Transverse colon (tissue), 4 donors: ENCODE data around the gene CTBP2. TPM values are rescaled to one million over a fixed set of nuclear protein-coding genes. Genes with fewer than 3 reads are reported as not detected.

ENCODE experiments used
- DNase-seq: peaks from one replicate; pipeline ENCODE4 v3.0.0-alpha.2; 2019
- H3K27ac ChIP-seq, 4 donors: fragments of 200-600 bp; sonication (generic); 2 replicates each; pipeline ENCODE4 v1.5.1; 2016 to 2018; ENCODE audit warnings: inconsistent platforms in 4 of 4
- H3K27me3 ChIP-seq: fragments of 200-600 bp; sonication (generic); 2 replicates; pipeline ENCODE4 v1.5.1; 2017; ENCODE audit warnings: inconsistent platforms
- H3K36me3 ChIP-seq, 4 donors: fragments of 200-600 bp; sonication (generic); 2 replicates each; pipeline ENCODE4 v1.5.1; 2017 to 2019; ENCODE audit warnings: inconsistent platforms in 4 of 4
- H3K4me1 ChIP-seq, 4 donors: fragments of 200-600 bp; sonication (generic); 2 replicates each; pipeline ENCODE4 v1.5.1; 2017 to 2020; ENCODE audit warnings: inconsistent platforms in 4 of 4
- H3K4me3 ChIP-seq, 4 donors: fragments of 200-600 bp; sonication (generic); 1 replicate in 1 of 4; 2 replicates in 3 of 4; pipeline versions ENCODE4 v1.5.1 to v1.6.1; 2017 to 2019; ENCODE audit warnings: inconsistent platforms in 4 of 4
- H3K9me3 ChIP-seq, 2 donors: fragments of 200-600 bp; sonication (generic); 2 replicates each; pipeline ENCODE4 v1.5.1; 2017 to 2019; ENCODE audit warnings: inconsistent platforms in 2 of 2
- CTCF ChIP-seq, 5 experiments: fragments of 200-600 bp in 3 of 5; fragments of 450-650 bp in 2 of 5; sonication (generic) in 3 of 5; IDR thresholded peaks; 1 replicate in 2 of 5; 2 replicates in 3 of 5; pipeline ENCODE4 v1.5.1; 2016 to 2017; ENCODE audit warnings: antibody characterized with exemption in 5 of 5, inconsistent platforms in 3 of 5, mild to moderate bottlenecking in 2 of 5, moderate library complexity in 1 of 5
- EP300 ChIP-seq: sonication (generic); formaldehyde crosslinking; IDR thresholded peaks from one replicate; pipeline ENCODE4 v1.6.1; 2017; ENCODE audit warnings: antibody characterized with exemption, low read depth
- POLR2A ChIP-seq: fragments of 450-650 bp; IDR thresholded peaks from one replicate; pipeline ENCODE4 v1.6.1; 2016; ENCODE audit warnings: antibody characterized with exemption, mild to moderate bottlenecking, moderate library complexity
- POLR2AphosphoS5 ChIP-seq, 3 donors: sonication (generic); formaldehyde crosslinking; IDR thresholded peaks; one replicate each; pipeline ENCODE4 v1.6.1; 2016; ENCODE audit warnings: antibody characterized with exemption in 3 of 3
- WGBS, 2 donors: methylation state at CpG; one replicate each; pipeline ENCODE4 v1.1.5; 2018; ENCODE audit warnings: low coverage in 1 of 2; 5-methylcytosine and 5-hydroxymethylcytosine counted together
- in situ Hi-C, 4 donors: fragments of 200-750 bp; cut with MboI; loops; one replicate each; pipeline versions ENCODE4 v1.15.0 to v1.15.1; 2017; ENCODE audit warnings: low sequenced_read_pairs in 3 of 4, low pct_ligation_motif_present in 1 of 4, low pct_unique_long_range_greater_than_20kb in 1 of 4
- intact Hi-C: fragments of 100-400 bp; cut with DNase I; formaldehyde crosslinking; loops from one replicate; pipeline ENCODE4 v1.15.1; 2023; ENCODE audit warnings: low total_unique reads
- total RNA-seq, 4 donors: library from RNA; depleted of rRNA; stranded (reverse); fragments of >200 nt; gene quantifications; one replicate each; pipeline ENCODE4 v1.1.0, GENCODE V29; 2016

Gene CTBP2
- total RNA-seq, 4 donors from 2014 or later, result 71.9 to 247 (median 98.4) TPM

GRCh38 chr10:125171402-125172306, 11.3 kb upstream of the CTBP2 start:
- no peak for DNase-seq
- Histone ChIP-seq H3K4me3 (no peak overlapping the region), H3K9me3 (no peaks in the 10 kb centered on the region), H3K4me1 (no peaks in the 10 kb centered on the region), H3K36me3 (no peaks in the 10 kb centered on the region), H3K27me3 (peaks cover 19% of the 10 kb centered on the region), H3K27ac (no peak overlapping the region)
- WGBS, 2 donors, result 77 to 85% methylated on average over 6 to 12 of the region's 12 CpGs
- intact Hi-C loops, result no loop called here
- no peak for TF ChIP-seq POLR2A
- TF ChIP-seq POLR2AphosphoS5 (IDR thresholded peaks at IDR 0.05), result no peak
- TF ChIP-seq EP300, result no peak
- no peak for TF ChIP-seq CTCF (IDR thresholded peaks at IDR 0.05)
- in situ Hi-C loops, result loop anchor here in 1 of 4 donors (25.0 kb wide), 1 partner anchor 109 kb away; no protein-coding TSS in a partner anchor

- 80% methylated on average over 5 of the region's 5 CpGs; no CpG with 5 or more reads in 1 of the 2 donors for WGBS, 2 donors
- no peak for DNase-seq
- Histone ChIP-seq H3K27ac (no peak overlapping the region), H3K4me1 (no peaks in the 10 kb centered on the region), H3K9me3 (no peaks in the 10 kb centered on the region), H3K27me3 (peaks cover 15% of the 10 kb centered on the region), H3K36me3 (no peaks in the 10 kb centered on the region), H3K4me3 (no peak overlapping the region)
- TF ChIP-seq EP300, result no peak
- TF ChIP-seq POLR2A, result no peak
- TF ChIP-seq CTCF (IDR thresholded peaks at IDR 0.05), result no peak
- TF ChIP-seq POLR2AphosphoS5 (IDR thresholded peaks at IDR 0.05), result no peak
- in situ Hi-C loops, result loop anchor here in 1 of 4 donors (25.0 kb wide), 1 partner anchor 108 kb away; no protein-coding TSS in a partner anchor
- intact Hi-C loops, result no loop called here
Observed at GRCh38 chr10:125169915-125170314, 9.6 kb upstream of the CTBP2 start.

- H3K4me3 ChIP-seq, result no peak overlapping the region
- in situ Hi-C loops, result loop anchor here in 1 of 4 donors (25.0 kb wide), 1 partner anchor 107 kb away; no protein-coding TSS in a partner anchor
- no peaks in the 10 kb centered on the region for H3K36me3 ChIP-seq
- no peak overlapping the region for H3K27ac ChIP-seq
- WGBS, 2 donors, result 85 to 100% methylated on average over 4 to 7 of the region's 7 CpGs
- no peaks in the 10 kb centered on the region for H3K9me3 ChIP-seq
- no peak for DNase-seq
- intact Hi-C loops, result no loop called here
- no peak for TF ChIP-seq EP300
- TF ChIP-seq POLR2A, result no peak
- TF ChIP-seq POLR2AphosphoS5 (IDR thresholded peaks at IDR 0.05), result no peak
- no peak for TF ChIP-seq CTCF (IDR thresholded peaks at IDR 0.05)
- H3K27me3 ChIP-seq, result peaks cover 9% of the 10 kb centered on the region
- H3K4me1 ChIP-seq, result no peaks in the 10 kb centered on the region
Observed at GRCh38 chr10:125169279-125169678, 8.9 kb upstream of the CTBP2 start.

- WGBS, 2 donors, result 96 to 100% methylated on average over 1 to 12 of the region's 12 CpGs
- no peak overlapping the region for H3K27ac ChIP-seq
- H3K4me3 ChIP-seq, result no peak overlapping the region
- TF ChIP-seq POLR2AphosphoS5 (IDR thresholded peaks at IDR 0.05), result no peak
- no peak for TF ChIP-seq CTCF (IDR thresholded peaks at IDR 0.05)
- TF ChIP-seq EP300, result no peak
- no peak for TF ChIP-seq POLR2A
- H3K36me3 ChIP-seq, result no peaks in the 10 kb centered on the region
- DNase-seq, result no peak
- H3K9me3 ChIP-seq, result no peaks in the 10 kb centered on the region
- H3K4me1 ChIP-seq, result peaks cover 0 to 11% (median 6%) of the 10 kb centered on the region in 4 donors
- intact Hi-C loops (no loop called here), in situ Hi-C loops (loop anchor here in 1 of 4 donors (25.0 kb wide), 1 partner anchor 104 kb away; no protein-coding TSS in a partner anchor)
- no peaks in the 10 kb centered on the region for H3K27me3 ChIP-seq
Observed at GRCh38 chr10:125166658-125167057, 6.3 kb upstream of the CTBP2 start.
